Measurements from ENCODE around the gene LTBP2. TPM values are rescaled to one million over a fixed set of nuclear protein-coding genes. Genes with fewer than 3 reads are reported as not detected.

Gene LTBP2
- total RNA-seq (2021; fragmentation: NEBNext Ultra II Directional; extraction: Animal tissue kit (Norgen Biotek cat#: 25700)) (0.59 and 0.89 TPM in 2 replicates), polyA plus RNA-seq (2011; rRNA removed) (0.48 and 0.67 TPM in 2 replicates), polyA minus RNA-seq (2011; rRNA and poly(A)+ RNA removed) (0.51 and 0.66 TPM in 2 replicates)
- 0.41 TPM for polyA plus RNA-seq (2011; cell fraction: cytosol; rRNA removed)
- 1.7 TPM for polyA plus RNA-seq (2011; cell fraction: nucleus; rRNA removed)
- 0.46 to 0.62 TPM (median 0.55 TPM) in 4 replicates for polyA plus RNA-seq (2012, experiment 1 of 2)
- polyA plus RNA-seq (2012, experiment 2 of 2), result 0.34 TPM
- 0.32 TPM for polyA plus RNA-seq (2013, experiment 1 of 2)
- polyA plus RNA-seq (2013, experiment 2 of 2), result 0.28 TPM
- polyA minus RNA-seq (2011; cell fraction: cytosol; rRNA and poly(A)+ RNA removed), result 0.73 TPM
- 1.4 TPM for polyA minus RNA-seq (2011; cell fraction: nucleus; rRNA and poly(A)+ RNA removed)
- long read RNA-seq, experiment 1, result 0 reads
- long read RNA-seq, experiment 2, result 0 reads

GRCh38 chr14:74611650-74612349 lies at the start of gene LTBP2:
Gene LTBP2, minus strand, starts transcription at chr14:74612237. Its CDS starts 293 bp downstream, at chr14:74611944.
- FAIRE-seq (no peak), DNase-seq (ENCODE audit: low read depth in 1 of 2, low spot score in 2 of 2) (no peak)
- 2% methylated on average over 53 of the region's 70 CpGs; no CpG with 5 or more reads in 1 of the 2 experiments for WGBS, 2 experiments (ENCODE audit: extremely low coverage in 1 of 2, insufficient coverage in 1 of 2, insufficient read length in 1 of 2, insufficient replicate concordance in 2 of 2, low coverage in 1 of 2, low lambda C conversion rate in 2 of 2, missing lambda C conversion rate in 1 of 2)
- CTCF ChIA-PET (ENCODE audit: partially characterized antibody), result interaction anchor here (0.6 to 7.6 kb wide), 19 partner anchors 11 to 1392 kb away, joined by 3 to 176 read pairs (median 4); partner anchors contain the start of genes PROX2 and YLPM1
- H3K79me2 ChIP-seq (ENCODE audit: control insufficient read depth in 1 of 2, insufficient read depth in 2 of 2, low read length in 2 of 2), result no peaks in the 10 kb centered on the region
- peak within 1 kb of the TSS; percentile 79; the same call in 1 of the 2 replicates for H2AFZ ChIP-seq (ENCODE audit: low read length)
- no peak within 1 kb of the TSS for H2BK12ac ChIP-seq (ENCODE audit: low read depth, low read length)
- peak within 1 kb of the TSS; percentile 37 for H4K8ac ChIP-seq (ENCODE audit: extremely low read depth, insufficient read depth, low read length)
- no peak within 1 kb of the TSS for H4K5ac ChIP-seq (ENCODE audit: insufficient read length, low read depth, low read length)
- no peaks in the 10 kb centered on the region for H3K79me1 ChIP-seq (ENCODE audit: low read depth, low read length)
- no peak within 1 kb of the TSS for H2AK5ac ChIP-seq (ENCODE audit: low read depth, low read length)
- no peak within 1 kb of the TSS for H3K4ac ChIP-seq (replicated peaks; ENCODE audit: insufficient read length, low read depth, low read length)
- peak within 1 kb of the TSS; percentile 65 to 76 for H3K4me2 ChIP-seq (ENCODE audit: insufficient read depth in 1 of 2, low read depth in 2 of 2, low read length in 2 of 2)
- no peaks in the 10 kb centered on the region for H4K20me1 ChIP-seq (replicated peaks in 1 of 2; ENCODE audit: control insufficient read depth in 1 of 2, insufficient read depth in 2 of 2, low read length in 2 of 2)
- H3K23me2 ChIP-seq (ENCODE audit: low read depth, low read length), result peaks cover 7% of the 10 kb centered on the region; the same call in 1 of the 2 replicates
- H3K56ac ChIP-seq (replicated peaks; ENCODE audit: insufficient read length, low read depth, low read length), result no peak within 1 kb of the TSS
- H3K9me3 ChIP-seq (ENCODE audit: insufficient read depth in 2 of 2, low read depth in 1 of 2, low read length in 1 of 2), result no peaks in the 10 kb centered on the region; a peak in 1 of 4 replicates
- H3K4me3 ChIP-seq (ENCODE audit: extremely low read depth in 1 of 4, insufficient read depth in 2 of 4, low read depth in 3 of 4, low read length in 4 of 4), result peak within 1 kb of the TSS; percentile 38 to 70 (median 56)
- no peak within 1 kb of the TSS for H2BK20ac ChIP-seq (ENCODE audit: low read length)
- no peak within 1 kb of the TSS for H2BK15ac ChIP-seq (ENCODE audit: low read length)
- no peak within 1 kb of the TSS for H3K27ac ChIP-seq (ENCODE audit: low read depth, low read length)
- H2BK120ac ChIP-seq (replicated peaks; ENCODE audit: low read depth, low read length), result no peak within 1 kb of the TSS
- peak within 1 kb of the TSS in 1 of 4 experiments; percentile 4; a peak in 1 of 7 replicates for H3K9ac ChIP-seq (replicated peaks in 1 of 4; ENCODE audit: extremely low read depth in 1 of 4, low read depth in 3 of 4, low read length in 3 of 4)
- H3K4me1 ChIP-seq (replicated peaks in 1 of 4; ENCODE audit: control insufficient read depth in 3 of 4, insufficient read depth in 4 of 4, low read length in 3 of 4), result peaks cover 2 to 6% (median 3%) of the 10 kb centered on the region in 4 experiments; a peak in 5 of 7 replicates
- H3K36me3 ChIP-seq (ENCODE audit: control insufficient read depth in 2 of 4, insufficient read depth in 4 of 4, low read length in 3 of 4), result peaks cover 0 to 11% (median 0%) of the 10 kb centered on the region in 4 experiments; a peak in 1 of 8 replicates
- peak within 1 kb of the TSS; percentile 60; the same call in 1 of the 2 replicates for H3K18ac ChIP-seq (ENCODE audit: extremely low read depth, low read length)
- POLR2A ChIA-PET (ENCODE audit: partially characterized antibody), result interaction anchor here (0.9 to 2.9 kb wide), 6 partner anchors 25 to 267 kb away, joined by 3 to 7 read pairs (median 4); no protein-coding TSS in a partner anchor
- H3K14ac ChIP-seq (ENCODE audit: insufficient read length), result no peak within 1 kb of the TSS
- H2BK5ac ChIP-seq (ENCODE audit: low read depth, low read length), result no peak within 1 kb of the TSS
- peaks cover 28 to 35% (median 32%) of the 10 kb centered on the region in 4 experiments for H3K27me3 ChIP-seq (replicated peaks in 1 of 4; ENCODE audit: control insufficient read depth in 3 of 4, extremely low read depth in 1 of 4, insufficient read depth in 3 of 4, low read length in 3 of 4)
- H3K23ac ChIP-seq (ENCODE audit: insufficient read length), result no peak within 1 kb of the TSS
- peak within 1 kb of the TSS; percentile 57 for H4K91ac ChIP-seq (replicated peaks; ENCODE audit: insufficient read length, low read length)
- TF ChIP-seq SRF (IDR thresholded peaks at IDR 0.05; ENCODE audit: low read depth, low read length) (no peak), SUZ12 (IDR thresholded peaks at IDR 0.05; ENCODE audit: low read length) (peak; percentile 97), MAX (IDR thresholded peaks at IDR 0.05) (peak; percentile 65), E2F6 (IDR thresholded peaks at IDR 0.05) (peak; percentile 65; the same call in 1 of the 2 replicates), RAD21 (IDR thresholded peaks at IDR 0.05 in 1 of 2, conservative IDR thresholded peaks at IDR 0.05 in 1 of 2; ENCODE audit: low read depth in 2 of 2, low read length in 2 of 2) (no peak), KDM4A (IDR thresholded peaks at IDR 0.05; ENCODE audit: low read depth, low read length, severe bottlenecking) (peak; percentile 82), EZH2 (IDR thresholded peaks at IDR 0.05; ENCODE audit: low read depth, low read length, severe bottlenecking) (peak; percentile 93)

Measured in H1 (cell line).